ENCODE data around the gene SORCS2.

The SORCS2 gene

GRCh38 chr4:7780751-7781348 lies 588.5 kb downstream of the SORCS2 start:
- DNase-seq (ENCODE audit: low read depth) = no peak

DNA sequence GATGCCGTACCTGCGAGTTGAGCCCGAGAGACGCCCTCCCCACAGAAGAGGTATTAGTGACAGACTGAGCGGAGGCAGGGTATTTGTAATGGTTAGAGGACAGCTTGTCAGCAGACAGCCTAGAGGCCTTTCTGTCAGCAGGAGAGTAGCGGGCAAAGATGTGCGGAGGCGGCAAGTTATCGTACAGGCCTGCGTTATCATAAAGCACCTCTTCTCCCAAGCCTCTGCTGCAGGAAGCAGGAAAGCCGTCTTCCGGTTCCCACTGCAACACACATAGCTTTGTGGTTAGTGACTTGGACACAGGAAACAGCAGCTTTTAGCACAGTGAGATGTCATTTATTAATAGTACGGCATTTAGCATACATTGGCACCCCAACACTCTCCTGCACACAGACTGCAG lies 589.0 kb downstream of the SORCS2 start:
- DNase-seq (ENCODE audit: low read depth) = peak; percentile 88

DNA sequence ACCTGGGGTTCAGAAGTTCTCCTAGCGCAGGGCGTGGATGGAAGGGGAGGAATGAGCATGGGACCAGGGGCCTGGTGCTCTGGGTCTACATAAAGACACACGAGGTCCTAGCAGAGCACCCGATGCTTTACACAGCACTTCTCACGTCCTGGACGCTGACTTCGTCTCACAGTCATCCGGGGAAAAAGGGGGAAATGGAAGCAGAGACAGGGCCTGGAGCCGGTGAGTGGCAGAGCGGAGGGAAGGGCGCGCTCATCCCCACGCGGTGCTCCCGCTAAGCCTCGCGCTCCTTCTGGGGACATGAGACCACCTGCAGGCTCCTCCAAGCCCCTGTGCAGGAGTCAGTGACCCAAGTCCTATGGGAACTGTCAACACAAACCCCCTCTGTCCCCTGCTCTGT lies 589.7 kb downstream of the SORCS2 start:
- DNase-seq (ENCODE audit: low read depth) = no peak

GRCh38 chr4:7782783-7783182 lies 590.4 kb downstream of the SORCS2 start:
- peak; percentile 65 for DNase-seq (ENCODE audit: low read depth)

DNA sequence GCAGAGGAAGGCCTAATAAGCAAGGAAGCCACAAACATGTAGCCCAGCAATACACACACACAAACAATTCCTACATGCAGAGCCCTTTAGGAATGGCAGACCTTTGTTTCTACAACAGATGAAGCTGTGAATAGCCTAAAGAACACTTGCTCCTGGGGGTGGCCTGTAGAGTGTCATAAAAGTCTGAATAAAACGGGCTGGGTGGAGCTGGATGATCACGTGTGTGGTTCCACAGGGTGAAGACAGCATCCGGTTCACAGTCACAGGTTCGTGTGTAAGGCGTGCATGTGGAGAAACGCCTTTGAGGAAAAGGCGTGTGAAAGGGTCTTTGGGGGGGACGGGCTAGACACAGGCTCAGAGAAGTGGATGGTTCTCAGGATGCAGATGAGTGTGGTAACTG lies 591.2 kb downstream of the SORCS2 start:
- DNase-seq (ENCODE audit: low read depth) = no peak

DNA sequence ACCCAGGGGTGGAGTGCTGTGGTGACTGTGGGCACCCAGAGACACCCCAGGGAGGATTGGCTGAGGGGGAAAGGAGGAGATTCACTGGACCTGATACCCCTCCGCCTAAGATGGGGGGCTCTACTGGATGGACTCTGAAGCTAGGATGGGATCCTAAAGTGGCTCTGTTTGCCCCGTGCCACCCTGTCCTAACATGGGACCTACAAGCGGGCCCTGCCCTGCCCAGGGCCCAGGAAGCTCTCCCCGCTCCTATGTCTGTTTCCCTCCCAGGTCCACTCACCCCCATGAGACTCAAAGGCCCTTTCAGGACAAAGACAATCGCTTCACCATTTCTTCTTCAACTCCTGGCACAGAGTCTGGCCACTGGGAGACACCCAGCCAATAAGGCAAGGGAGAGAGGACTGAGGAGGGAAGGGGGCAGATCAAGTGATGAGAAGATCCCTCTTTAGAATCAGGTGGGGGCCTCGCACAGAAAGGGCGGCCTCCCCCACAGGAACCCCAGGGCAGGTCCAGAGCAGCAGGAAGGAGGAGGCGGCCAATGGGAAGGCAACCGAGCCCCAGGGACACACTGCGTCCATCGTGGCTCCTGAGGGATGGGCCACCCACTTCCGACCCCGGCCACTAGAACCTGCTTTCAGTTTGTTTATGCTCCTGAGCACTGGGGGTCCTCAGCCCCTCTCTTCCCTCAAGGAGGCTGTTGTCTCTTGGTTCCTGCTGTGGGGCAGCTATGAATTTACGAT lies 592.0 kb downstream of the SORCS2 start:
- DNase-seq (ENCODE audit: low read depth) = no peak

DNA sequence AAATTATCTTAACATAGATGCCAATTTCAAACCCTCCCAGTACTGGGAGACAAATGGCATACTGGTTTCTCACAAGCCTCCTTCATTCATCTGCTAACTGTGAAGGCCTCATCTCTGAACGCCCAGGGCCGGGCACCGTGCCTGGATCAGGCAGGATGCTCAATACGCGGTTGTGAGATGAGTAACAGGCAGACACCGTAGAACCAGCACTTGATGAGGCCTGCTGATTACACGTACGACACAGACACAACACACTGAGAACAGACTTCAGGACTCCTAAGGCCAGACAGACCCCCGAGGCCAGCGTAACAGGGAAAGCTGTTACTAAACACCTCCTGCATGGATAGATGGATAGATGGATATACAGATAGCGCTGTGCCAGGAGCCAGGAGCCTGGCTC lies 592.7 kb downstream of the SORCS2 start:
- DNase-seq (ENCODE audit: low read depth) = peak; percentile 92

- DNase-seq (ENCODE audit: low read depth) = no peak
These were observed 593.7 kb downstream of the SORCS2 start for GRCh38 chr4:7786040-7786439.

GRCh38 chr4:7786517-7786916 lies 594.2 kb downstream of the SORCS2 start:
- DNase-seq (ENCODE audit: low read depth) = no peak

GRCh38 chr4:7787067-7787466 lies 594.7 kb downstream of the SORCS2 start:
- no peak for DNase-seq (ENCODE audit: low read depth)

DNA sequence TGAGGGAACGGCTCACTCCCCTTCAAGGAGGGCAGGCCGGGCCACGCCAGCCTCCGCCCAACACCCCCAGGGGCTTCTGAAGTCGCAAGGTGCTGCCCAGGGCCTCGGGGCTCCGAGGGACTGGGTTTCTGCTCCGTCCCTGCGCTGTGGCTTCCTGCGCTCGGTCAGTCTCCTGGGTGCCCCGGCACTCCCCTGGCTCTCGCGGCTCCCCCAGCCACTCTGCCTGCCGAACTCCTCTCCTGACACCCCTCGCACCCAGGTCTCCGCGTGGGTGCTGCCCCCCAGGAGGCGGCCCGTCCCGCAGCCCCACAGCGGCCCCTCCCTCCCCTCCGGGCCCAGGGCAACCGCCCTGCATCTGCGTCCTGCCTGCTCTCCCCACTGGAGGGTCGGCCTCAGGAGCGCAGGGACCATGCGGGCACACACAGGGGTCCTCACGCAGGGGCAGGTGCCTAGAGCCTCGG lies 595.4 kb downstream of the SORCS2 start:
- DNase-seq (ENCODE audit: low read depth) = no peak

- no peak for DNase-seq (ENCODE audit: low read depth)
These were observed 595.9 kb downstream of the SORCS2 start for GRCh38 chr4:7788193-7788592.

DNA sequence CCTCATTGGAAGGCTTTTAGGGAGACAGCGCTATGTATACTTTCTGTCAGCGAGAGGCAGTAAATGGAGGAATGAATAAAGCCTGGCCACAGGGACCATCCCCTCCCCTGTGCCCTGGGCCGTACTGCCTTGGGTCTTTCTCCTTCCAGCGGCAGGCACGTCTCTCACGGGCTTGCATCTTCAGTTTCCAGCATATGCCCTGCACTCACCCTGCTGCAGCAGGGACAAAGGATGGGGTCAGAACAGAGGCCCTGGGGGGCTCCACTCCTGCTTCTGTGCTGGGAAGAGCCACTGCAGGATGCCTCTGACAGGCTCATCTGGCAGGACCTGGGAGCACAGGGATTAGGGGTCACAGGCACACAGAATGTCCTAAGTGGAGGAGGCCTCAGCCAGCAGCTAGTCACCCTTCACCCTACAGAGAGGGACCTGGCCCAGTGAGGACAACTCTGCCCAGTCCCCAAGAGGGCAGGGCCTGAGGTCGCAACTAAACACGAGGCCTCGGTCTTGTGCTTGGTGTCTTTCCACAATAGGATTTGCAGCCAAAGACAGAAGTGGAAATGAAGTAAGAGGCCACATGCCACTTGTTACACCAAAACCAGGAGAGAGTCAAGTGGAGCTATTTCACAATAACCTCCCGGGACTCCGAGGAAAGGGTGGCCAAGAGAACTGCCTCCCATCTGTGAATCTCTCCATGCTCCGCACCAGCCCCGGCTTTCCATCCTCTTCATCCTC lies 596.5 kb downstream of the SORCS2 start:
- DNase-seq (ENCODE audit: low read depth) = no peak

DNA sequence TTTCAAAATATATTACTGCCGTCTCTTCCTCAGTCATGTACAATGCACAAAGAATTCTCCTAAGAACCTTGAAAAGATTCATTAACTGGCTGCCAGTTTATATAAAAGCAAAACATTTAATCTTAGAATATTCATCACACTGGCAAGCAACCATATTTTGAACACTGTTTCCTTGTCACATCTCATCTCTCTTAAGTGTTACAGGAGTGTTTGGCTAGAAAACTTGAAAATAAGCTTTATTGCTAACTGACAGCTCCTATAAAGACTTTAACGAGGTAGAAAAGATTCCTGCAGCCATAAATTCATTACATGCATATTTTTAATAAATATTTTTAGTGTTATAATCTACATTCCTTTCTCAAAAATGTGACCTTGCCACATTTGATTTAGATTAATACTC lies 597.7 kb downstream of the SORCS2 start:
- no peak for DNase-seq (ENCODE audit: low read depth)

DNA sequence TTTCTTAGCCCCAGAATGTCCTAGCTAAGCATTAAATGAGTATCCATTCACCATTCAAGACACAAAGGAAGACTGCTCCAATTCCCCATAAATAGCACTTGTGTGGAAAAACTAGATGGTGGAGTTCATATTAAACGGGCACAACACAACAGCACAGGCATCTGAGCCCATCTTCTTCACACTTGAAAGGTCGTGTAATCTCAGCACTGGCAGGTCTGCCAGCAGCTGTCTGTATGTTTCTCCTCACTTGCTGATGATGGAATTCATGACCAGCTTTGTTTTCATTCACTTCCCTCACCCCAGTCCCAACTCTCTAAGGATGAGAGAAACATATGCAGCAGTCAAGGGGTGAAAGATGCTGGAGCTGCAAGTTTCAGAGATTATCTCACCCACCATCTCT lies 598.7 kb downstream of the SORCS2 start:
- DNase-seq (ENCODE audit: low read depth) = no peak
